ENCODE results near the gene NSD2.
"Not testable (repeated sequence)": the region's sequence is repeated elsewhere in the genome, so short reads cannot be mapped to it uniquely, and the experiment has no call there.

Gene NSD2

DNA sequence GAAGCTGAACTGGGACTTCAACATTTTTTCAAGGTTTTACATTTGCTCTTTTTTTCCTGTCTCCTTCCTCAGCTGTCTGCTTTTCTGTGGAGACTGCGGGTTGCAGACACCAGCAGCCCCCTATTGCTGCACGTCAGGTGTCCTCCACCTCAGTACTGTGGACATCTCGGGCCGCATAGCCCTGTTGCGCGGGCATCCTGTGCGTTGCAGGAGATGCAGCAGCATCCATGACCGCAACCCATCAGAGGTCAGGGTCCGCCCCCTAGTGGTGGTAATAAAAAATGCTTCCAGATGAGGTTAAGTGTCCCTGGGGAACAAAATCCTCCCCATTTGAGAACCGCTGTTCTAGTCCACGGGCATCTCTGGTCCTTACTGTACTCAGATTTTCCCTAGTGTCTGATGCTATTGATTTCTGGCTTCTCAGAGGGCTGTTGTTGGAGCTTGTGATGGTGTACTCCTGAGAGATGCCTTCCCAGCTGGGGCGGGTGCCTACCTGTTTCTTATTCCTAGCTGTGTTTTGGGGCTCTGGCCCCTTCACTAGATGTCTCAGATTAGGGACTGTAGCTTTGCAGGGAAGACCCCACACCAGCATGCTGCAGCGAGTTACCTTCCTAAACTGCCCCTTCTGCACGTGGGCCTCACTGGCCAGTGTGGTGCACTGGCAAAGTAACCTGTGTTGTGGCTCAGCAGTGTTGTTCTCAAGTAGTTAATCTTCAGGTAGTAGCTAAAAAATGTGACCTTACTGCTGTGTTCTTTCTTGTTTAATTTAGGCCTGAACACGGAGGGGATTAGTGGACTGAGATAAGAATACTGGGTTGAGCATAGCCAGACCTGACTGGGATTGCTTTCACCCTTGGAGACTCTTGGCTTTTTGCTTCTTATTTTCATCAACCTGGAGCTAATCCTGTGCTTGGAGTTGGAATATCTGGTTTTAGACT is 28.2 kb downstream of the NSD2 start:
- peak; percentile 40 for DNase-seq (ENCODE audit: low read depth)

DNA sequence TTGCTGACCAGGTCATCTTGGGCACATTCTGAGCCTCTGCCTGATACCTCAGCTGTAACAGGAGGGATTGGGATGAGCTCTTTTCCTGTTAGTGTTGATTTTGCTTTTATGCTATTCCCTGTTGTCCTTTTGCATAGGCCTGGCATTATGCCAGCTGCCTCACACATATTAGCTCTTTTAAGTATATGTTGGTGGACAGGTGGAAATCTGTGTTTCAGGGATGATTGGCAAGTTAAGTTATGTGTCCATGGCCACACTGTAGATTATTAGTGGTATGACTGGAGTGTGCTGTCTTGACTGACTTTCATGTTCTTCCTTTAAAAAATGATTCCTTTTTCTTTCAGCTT is 28.9 kb downstream of the NSD2 start:
- DNase-seq (ENCODE audit: low read depth): no peak

DNA sequence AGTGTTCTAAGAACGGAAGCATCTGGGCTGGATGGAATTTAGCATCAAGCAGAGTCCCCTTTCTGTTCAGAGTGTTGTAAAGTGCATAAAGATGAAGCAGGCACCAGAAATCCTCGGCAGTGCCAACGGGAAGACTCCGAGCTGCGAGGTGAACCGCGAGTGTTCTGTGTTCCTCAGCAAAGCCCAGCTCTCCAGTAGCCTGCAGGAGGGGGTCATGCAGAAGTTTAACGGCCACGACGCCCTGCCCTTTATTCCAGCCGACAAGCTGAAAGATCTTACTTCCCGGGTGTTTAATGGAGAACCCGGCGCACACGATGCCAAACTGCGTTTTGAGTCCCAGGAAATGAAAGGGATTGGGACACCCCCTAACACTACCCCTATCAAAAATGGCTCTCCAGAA is 29.4 kb downstream of the NSD2 start:
- no peak for DNase-seq (ENCODE audit: low read depth)

DNA sequence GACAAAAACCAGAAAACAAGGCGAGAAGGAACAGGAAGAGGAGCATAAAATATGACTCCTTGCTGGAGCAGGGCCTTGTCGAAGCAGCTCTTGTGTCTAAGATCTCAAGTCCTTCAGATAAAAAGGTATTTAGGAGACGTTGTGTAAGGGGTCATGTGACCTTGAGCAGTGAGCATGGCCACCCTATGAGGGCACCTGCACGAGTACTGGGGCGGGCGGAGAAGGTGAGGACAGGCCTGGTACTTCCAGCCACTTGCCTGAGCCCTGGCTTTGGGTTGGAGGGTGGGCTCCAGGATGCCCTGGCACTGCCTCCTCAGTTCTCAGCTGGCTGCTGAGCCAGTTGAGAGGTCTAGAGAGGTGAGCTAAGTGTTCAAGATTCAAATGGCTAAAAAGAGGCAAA is 29.9 kb downstream of the NSD2 start:
- no peak for DNase-seq (ENCODE audit: low read depth)

DNA sequence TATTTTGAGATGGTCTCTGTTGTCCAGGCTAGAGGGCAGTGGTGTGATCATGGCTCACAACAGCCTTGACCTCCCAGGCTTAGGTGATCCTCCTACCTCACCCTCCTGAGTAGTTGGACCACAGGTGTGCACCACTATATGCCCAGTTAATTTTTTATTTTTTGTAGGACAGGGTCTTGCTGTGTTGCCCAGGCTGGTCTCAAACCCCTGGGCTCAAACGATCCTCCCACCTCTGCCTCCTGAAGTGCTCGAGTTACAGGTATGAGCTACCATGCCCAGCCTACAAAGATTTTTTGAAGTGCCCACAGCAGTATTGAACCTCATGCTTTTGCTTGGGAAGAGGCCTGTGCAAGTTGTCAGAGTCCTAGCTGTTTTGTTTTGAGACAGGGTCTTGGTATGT is 31.1 kb downstream of the NSD2 start:
- DNase-seq (ENCODE audit: low read depth): no peak

DNA sequence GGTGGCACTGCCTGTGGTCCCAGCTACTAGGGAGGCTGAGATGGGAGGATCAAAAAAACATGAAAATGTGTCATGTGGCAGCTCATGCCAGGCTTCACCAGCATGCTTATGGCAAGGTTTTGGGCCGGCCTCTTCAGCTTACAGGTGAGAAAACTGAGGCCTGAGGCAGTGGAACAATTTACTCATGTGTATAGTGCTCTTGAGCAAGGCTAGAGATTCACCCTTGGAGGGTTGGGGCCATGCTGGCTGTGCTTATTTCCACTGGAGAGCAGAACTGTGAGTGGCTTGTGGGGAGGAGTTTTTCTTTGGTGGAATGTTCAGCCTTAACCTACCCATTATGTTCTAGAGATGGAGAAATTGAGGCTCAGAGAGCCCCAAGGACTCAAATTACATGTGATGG is 31.8 kb downstream of the NSD2 start:
- DNase-seq (ENCODE audit: low read depth): no peak

DNA sequence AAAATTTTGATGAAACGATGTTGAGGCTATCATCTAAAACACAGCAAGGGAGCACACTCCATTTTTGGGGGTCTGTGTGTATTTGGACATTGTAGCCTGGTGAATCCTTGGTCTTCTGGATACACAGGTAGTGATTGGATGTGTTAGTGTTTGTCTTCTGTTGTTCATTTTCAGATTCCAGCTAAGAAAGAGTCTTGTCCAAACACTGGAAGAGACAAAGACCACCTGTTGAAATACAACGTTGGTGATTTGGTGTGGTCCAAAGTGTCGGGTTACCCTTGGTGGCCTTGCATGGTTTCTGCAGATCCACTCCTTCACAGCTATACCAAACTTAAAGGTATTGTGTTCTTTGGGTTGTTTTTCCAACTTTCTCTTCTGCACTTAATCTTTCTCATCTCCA is 32.8 kb downstream of the NSD2 start:
- no peak for DNase-seq (ENCODE audit: low read depth)

DNA sequence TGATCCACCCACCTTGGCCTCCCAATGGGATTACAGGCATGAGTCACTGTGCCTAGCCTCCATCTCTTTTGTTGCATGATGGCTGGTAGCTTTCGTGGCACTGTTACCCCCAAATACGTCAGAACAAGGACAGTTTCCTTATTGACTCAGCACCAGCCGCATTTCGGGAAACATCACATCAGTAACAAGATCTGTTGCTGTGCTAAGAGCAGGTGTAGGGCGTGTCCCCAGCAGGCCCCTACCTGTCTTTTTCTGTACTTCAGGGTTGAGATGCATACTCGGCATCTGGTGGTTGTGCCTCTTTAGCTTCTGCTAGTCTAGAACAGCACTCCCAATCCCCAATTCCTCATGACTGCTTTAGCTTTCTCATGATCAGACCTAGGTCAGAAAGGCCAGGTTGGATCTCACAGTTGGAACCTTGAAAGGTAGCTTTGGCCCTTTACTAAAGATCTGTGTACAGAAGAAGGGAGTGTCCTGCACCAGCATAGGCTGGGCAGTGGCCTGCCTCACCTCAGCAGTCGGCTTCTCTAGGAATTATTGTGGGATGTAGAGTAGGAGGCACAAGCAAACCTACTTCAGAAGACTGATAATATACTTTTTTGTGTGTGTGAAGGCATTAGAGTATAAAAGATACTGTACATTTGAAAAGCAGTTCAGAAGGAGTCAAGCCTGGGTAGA is 36.8 kb downstream of the NSD2 start:
- DNase-seq (ENCODE audit: low read depth): no peak

DNA sequence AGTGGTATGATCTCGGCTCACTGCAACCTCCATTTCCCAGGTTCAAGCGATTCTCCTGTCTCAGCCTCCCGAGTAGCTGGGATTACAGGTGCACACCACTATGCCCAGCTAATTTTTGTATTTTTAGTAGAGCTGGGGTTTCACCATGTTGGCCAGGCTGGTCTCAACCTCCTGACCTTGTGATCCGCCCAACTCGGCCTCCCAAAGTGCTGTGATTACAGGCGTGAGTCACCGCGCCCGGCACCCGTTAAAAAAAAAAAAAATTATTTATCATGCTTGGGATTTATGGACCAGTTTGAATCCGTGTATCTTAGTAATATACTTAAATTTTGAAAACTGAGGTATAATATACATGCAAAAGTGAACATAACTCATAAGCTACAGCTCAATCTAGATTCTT is 38.5 kb downstream of the NSD2 start:
- DNase-seq (ENCODE audit: low read depth): not testable (repeated sequence)

DNA sequence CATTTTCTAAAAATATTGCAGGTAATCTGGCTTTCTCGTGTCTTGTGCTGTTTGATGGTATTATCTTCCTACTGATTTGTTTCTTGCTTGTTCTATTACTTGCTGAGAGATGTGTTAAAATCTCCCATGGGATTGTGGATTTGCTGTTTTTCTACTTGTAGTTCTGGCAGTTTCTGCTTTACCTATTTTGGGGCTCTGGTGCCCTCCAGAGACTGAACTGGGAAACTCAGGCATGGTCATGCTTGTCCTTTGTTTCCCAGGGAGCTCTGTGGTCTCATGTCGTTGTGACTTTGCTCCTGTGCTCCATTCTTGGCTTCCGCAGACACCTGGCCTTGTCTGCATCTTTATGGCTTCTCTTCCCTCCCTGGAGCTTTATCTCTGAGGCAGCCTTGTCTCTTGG is 39.5 kb downstream of the NSD2 start:
- DNase-seq (ENCODE audit: low read depth): no peak

DNA sequence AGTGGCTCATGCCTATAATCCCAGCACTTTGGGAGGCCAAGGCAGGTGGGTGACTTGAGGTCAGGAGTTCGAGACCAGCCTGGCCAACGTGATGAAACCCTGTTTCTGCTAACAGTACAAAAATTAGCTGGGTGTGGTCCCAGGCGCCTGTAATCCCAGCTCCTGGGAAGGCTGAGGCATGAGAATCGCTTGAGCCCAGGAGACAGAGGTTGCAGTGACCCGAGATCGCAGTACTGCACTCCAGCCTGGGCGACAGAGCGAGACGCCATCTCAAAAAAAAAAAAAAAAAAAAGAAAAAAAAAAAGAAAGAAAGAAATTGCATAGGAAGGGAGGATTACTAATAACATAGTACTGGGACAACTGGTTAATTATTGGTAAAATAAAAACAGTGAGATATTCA is 40.1 kb downstream of the NSD2 start:
- not testable (repeated sequence) for DNase-seq (ENCODE audit: low read depth)

DNA sequence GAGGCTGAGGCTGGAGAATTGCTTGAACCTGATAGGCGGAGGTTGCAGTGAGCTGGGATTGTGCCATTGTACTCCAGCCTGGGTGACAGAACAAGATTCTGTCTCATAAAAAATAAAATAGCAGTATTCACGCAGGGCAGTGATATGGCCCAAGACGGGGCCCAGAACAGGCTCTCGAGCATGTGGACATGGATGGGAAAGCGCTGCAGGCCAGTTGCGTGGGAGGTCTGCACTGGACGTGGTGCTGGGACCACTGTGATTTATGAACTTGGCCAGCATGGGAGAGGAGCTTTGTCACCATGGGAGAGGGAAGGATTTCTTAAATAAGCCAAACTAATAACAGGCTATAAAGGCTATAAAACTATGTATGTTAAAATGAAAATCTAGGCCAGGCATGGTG is 51.6 kb downstream of the NSD2 start:
- no peak for DNase-seq (ENCODE audit: low read depth)

DNA sequence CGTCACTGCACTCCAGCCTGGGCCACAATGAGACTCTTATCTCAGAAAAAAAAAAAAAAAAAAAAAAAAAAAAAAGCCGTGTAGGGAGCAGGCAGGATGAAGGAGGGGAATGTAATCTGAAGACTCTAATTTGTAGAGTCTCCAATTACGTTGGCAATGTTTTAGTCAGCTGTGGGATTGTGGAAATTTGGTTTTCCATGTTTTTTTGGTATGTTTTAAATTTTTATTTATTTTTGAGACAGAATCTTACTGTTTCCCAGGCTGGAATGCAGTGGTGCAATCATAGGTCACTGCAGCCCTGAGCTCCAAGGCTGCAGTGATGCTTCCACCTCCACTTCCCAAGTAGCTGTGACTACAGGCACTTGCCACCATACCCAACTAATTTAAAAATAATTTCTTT is 56.5 kb downstream of the NSD2 start:
- DNase-seq (ENCODE audit: low read depth): no peak

DNA sequence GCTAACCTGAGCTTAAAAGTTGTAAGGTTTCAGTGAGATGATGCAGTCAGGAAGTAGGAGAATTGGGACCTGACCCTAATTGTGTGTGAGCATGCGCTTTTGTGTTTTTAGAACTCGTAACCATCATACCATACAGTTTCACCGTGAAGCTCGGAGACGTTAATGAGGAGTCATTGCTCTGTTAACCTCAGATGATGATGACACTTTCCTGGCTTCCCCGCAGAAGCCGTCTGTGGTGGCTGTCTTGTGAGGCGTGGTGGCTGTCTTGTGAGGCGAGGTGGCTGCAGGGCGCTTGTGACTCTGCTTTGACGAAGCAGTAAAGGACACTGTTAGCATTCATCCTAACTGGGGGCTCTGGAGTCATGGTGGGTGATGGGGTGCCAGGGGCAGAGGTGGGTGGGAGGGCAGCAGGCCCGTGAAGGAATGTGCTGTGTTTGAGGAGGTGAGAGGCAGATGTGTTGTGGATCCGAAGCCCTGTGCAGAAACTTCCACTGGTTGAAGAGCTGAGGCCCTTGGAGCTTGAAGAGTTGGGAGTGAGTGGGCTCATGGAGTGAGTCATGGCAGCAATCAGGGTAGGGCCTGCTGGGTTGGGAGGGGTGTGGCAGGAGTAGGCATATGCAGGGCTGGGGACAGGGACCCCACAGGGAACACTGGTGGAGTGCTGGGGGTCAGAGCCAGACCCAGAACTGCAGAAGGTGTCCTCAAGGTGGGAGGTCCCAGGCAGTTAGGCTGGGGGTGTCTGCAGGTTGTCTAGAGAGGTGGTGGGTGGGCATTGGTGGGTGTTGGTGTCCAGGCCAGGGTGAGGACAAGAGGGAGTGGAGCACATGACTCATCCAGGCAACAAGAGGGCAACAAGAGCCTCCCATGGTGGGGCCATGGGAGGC is 57.4 kb downstream of the NSD2 start:
- no peak for DNase-seq (ENCODE audit: low read depth)

DNA sequence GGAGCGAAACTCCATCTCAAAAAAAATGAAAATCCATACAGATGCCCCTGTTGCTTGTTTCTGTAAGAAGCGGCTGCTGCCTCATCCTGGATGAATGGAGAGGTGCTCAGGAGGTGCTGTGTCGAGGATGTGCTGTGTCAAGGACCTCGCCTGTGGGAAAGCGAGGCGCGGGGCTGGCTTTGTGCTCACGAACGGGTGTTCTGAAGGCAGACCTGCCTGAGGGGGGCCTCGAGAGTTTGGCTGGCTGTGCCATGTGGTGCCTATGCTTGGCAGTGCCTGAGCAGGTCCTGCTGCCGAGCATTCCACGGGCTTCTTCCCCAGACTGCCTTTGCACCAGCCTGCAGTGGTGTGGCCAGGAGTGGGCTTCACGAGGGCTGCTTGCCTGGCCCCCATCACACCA is 61.5 kb downstream of the NSD2 start:
- no peak for DNase-seq (ENCODE audit: low read depth)

DNA sequence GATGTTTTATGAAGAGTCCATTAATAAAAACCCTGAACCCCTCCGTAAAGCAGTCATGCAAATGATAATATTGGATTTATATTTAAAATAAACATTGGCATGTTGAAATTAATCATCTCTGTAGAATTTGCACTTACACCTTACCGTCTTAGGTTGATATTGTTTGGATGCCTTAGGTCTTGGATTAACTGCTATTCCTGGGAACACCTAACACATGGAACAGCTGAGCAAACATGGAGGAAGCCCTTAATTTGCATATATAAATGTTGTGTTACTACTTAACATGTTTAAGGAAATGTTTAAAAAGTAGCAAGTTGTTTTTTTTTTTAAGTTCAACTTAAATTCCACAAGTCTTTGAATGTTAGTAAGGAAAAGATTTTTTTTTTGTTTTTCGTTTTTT is 62.5 kb downstream of the NSD2 start:
- no peak for DNase-seq (ENCODE audit: low read depth)

DNA sequence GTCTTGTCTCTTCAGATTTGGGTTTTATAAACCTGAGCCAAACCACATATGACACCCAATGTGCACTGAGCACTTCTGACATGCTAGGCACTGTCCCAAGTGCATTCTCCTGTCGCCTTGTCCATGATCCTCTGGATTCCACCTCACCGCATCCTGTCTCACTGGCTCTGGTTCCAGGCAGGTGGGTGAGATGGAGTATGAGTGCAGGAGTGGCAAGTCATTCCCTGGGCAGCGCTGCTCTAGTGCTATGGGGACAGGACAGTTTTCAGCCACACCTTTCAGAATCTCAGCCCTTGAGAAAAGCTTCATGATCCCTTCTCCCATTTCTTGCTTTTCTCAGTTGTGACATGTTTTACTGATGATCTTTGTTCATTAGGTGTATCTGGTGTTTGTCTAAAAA is 66.4 kb downstream of the NSD2 start:
- DNase-seq (ENCODE audit: low read depth): no peak

DNA sequence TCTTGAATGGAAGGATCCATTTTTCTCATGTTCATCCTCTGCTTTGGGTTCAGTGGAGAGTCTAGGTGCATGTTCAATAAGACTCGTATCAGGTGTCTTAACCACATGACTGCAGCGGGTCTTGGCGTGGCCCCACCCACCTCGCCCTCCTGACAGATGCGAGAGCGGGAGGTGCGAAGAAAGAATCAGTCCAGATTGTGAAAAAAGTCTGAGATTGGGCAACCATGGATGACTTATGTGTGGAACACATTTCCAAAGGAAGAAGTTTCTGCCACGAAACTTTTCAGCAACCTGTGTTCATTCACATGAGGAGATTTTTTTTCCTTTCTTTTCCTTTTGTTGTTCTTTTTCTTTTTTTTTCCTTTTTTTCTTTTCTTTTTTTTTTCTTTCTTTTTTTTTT is 66.8 kb downstream of the NSD2 start:
- DNase-seq (ENCODE audit: low read depth): no peak

DNA sequence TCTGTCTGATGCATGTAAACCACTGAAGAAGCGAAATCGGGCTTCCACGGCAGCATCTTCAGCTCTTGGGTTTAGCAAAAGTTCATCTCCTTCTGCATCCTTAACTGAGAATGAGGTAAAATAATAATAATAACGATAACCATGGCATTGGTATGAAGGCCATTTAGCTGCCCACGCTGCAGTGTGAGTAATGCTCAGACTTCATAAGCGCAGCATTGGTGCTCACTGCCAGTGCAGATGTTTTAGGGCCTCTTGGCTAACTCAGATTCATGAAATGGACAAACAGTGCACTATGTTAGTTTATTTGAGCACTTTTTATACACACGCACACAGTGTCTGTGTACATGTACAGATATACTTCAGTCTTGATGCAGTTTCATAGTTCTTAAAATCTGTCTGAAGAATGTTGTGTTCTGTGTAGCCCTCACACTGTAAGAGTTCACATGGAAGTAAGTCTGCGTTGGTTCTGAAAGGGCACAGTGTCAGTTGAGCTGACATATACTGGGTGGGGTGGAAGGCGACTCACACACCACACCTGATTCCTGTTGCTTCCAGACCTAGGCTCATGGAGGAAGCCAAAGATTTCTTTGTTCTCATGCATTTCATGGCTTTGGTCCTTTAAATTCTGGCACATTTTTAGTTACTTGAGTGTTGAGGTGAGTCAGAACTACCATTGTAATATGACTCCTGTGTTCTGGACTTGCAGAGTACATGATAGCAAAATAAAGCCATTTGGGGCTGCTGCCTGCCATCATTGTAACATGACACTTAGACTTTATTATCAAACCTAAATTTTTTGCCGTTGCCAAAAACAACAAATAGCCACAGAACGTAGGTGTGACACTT is 68.7 kb downstream of the NSD2 start:
- no peak for DNase-seq (ENCODE audit: low read depth)

DNA sequence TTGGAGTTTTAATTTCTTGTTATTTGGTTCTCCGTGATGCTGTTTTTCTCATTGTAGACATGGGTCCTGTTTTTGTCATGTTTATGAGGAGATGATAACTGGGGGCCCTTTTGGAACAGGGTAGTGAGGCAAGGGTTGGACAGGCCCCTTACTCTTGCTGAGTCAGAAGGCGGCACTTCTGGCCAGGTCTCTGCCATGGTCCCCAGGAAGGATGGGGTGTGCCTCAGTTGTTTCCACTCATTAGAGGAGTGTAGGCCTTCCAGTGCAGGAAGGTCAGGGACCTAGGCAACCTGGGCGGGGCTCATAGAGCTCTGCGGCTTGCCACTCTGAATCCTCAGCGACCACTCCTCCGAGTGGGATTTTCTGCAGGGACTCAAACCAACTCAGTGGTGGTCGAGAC is 69.4 kb downstream of the NSD2 start:
- DNase-seq (ENCODE audit: low read depth): no peak

DNA sequence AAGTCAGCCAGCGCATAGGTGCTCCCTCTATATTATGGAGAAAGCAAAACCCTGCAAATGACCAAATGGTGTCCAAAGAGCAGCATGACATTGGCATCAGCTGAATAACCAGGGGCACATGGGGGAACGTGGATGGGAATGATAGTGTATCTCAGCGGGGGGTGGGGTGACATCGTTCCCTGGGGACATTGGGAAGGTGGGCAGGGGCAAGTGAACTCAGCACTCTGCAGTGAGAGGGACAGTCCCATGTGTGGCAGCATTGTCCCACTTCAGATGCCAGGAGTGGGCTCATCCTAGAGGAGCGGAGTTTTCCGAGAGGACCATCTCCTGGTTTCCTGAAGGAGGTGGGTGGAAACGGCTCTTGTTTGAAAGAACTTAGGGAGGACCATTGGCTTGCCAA is 72.7 kb downstream of the NSD2 start:
- no peak for DNase-seq (ENCODE audit: low read depth)
